Activated naive CD4-positive, alpha-beta T cell treated with anti-CD3 and anti-CD28 coated beads, Interleukin-2, amount 50 U/mL, for 16 hours (primary cell): ENCODE measurements around the gene NPM1.
A peak's percentile ranks its signal among the peaks of the same experiment; 100 is the strongest.
"Not testable (repeated sequence)": the region's sequence is repeated elsewhere in the genome, so short reads cannot be mapped to it uniquely, and the experiment has no call there.

ENCODE experiments used
- DNase-seq: peaks from one replicate; pipeline ENCODE4 v3.0.0-alpha.2; 2020

NPM1 gene

DNA sequence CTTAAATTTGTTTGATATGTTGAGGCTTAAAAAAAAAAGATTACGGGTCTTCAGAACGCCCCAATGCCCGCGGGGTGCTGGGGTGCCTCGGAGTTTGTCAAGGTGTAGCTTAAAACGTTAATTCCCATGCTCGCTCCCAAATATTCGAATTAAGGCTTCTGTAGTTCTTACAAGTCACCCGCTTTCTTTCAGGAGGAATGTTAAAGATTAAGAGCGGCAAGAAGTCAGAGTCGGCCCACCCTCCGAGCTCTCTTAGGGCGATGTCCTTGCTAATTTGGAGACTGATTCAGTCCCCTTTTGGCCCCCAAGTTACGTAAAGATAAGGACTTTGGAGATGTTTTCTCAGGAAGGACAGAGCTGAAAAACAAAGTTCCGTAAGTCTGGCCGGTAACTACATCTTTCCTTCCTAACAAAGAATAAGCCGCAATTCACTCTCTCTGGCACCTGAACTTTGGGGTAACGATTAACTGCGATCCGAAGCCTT is 746 bp upstream of the NPM1 start:
- no peak for DNase-seq

DNA sequence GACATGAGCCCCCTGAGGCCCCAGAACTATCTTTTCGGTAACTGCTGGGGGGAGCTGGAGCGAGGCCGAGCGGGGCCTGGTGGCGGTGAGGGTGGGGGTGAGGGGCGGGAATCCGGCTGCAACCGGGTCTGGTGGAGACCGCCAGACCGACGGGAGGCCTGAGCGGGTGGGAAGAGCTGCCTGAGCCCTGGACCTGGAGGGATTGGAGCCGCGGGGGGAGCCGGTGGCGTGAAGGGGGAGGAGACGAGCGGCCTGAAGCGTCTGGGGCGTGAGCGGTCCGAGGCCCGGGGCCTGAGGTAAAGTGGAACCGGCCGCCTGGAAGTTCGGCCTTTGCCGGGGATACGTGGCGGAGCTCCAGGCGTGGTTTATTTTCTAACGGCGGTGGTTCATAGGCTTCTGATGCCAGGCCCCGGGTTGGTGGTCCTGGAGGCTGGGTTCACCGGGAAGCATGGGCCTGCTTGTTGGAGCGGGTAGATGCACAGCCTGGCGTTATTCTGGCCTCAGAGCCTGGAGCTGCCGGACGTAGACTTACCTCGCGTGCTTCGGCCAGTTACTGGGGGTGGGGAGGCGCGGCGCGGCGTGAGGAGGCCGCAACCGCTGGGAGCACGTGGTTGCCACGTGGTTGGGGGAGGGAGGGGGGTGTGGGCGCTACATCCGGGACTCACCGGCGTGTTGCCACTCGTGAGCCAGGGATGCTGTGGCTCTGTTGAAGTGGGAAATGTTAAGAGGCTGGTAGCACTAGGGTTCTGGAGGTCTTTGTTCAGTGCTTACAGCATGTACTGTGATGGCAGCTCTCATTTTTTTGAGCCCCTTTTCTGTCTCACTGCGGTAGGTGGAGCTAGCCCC is 544 bp downstream of the NPM1 start:
- peak; percentile 85 for DNase-seq

DNA sequence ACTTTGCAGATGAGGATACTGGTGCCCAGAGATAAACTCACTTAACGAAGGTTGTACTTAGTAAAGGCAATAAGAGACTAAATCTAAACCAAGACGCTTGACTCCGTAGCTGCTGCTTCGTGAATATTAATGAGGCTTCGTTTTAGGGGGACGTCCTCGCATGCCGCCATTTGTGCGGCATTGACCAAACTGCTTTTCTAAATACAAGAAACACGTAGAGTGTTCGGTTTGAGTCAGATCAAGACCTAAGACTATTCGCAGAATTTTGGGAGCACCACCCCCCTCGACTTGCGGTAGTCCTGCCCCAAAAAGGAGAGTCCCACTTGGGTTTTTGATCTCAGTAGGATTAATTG is 1.1 kb downstream of the NPM1 start:
- peak; percentile 45 for DNase-seq

DNA sequence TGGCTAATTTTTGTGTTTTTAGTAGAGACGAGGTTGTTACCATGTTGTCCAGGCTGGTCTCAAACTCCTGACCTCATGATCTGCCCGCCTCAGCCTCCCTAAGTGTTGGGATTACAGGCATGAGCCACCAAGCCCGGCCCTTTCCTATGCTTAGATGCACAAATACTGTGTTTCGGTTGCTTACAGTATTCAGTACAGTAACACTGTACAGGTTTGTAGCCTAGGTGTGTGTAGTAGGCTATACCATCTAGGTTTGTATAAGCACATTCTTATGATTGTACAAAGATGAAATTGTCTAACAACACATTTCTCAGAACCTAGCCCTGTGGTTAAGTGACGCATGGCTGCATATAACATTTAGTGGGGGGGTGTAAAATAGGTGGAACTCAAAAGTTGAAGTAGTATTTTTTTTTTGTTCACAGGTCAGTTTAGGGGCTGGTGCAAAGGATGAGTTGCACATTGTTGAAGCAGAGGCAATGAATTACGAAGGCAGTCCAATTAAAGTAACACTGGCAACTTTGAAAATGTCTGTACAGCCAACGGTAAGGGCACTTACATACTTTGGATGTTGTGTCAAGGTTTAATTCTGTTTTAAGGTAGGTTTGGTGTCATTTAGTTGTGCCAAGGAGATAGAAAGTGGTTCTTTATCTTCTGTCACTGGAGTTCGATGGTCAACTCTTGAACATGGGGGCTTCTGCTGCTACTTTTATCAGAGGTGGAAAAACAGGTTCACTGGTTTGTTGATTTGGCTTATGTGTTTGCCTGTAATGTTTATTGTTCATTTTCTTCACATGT is 3.4 kb downstream of the NPM1 start:
- no peak for DNase-seq

DNA sequence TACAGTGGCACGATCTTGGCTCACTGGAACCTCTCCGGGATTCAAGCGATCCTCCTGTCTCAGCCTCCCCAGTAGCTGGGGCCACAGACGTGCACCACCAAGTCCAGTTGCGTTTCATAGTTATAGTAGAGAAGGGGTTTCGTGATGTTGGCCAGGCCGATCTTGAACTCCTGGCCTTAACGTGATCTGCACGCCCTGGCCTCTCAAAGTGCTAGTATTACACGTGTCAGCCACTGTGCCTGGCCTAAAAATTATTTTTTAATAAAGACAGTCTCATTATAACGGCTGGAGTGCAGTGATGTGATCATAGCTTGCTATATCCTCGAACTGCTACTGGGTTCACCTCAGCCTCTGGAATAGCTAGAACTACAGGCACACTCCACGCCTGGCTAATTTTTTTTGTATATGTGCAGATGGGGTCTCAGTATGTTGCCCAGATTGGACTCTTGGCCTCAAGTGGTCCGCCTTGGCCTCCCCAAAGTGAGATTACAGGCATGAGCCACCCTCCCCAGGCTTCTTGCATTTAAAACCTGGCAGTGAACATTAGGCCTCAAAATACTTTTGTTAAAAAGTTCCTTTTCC is 4.4 kb downstream of the NPM1 start:
- no peak for DNase-seq

DNA sequence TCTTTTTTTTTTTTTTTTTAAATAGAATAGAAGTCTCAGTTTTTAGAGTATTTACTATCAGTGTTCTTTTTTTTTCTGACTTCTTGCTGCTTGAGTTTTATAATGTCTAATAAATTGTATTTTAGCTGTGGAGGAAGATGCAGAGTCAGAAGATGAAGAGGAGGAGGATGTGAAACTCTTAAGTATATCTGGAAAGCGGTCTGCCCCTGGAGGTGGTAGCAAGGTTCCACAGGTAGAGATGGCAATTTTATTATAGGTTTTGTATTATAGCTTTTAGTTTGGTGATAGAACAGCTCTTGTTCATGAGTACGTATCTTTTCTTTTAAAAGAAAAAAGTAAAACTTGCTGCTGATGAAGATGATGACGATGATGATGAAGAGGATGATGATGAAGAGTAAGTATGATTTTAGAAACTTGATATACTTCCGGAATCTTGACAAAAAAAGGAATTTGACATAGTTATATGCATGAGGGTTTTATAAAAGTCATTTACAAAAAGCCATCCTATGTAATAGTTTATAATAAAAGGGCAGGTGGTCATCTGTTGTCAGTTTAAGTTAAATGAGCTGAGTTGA is 5.0 kb downstream of the NPM1 start:
- no peak for DNase-seq

DNA sequence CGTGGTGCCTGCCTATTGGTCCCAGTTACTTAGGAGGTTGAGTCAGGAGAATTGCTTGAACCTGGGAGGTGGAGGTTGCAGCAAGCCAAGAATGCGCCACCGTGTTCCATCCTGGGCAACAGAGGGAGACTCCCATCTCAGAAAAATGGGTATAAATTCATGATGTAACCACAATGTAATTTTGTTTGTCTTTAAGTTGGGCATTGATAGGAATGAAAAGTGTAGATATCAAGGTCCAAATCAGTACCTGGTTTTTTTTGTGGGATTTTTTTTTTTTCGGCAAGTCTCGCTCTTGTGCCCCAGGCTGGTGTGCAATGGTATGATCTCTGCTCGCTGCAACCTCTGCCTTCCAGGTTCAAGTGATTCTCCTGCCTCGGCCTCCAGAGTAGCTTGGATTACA is 7.4 kb downstream of the NPM1 start:
- DNase-seq: no peak

DNA sequence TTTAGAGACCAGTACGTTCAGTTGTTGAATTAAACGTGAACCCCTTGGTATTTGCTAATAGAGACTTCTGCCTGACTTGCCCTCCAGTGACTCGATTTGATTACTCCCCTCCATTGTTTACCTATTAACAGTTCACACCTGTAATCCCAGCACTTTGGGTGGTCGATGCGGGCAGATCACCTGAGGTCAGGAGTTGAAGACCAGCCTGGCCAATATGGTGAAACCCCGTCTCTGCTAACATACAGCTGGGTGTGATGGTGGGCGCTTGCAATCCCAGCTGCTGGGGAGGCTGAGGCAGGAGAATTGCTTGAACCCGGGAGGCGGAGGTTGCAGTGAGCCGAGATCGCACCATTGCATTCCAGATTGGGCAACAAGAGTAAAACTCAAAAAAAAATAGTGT is 8.9 kb downstream of the NPM1 start:
- not testable (repeated sequence) for DNase-seq

DNA sequence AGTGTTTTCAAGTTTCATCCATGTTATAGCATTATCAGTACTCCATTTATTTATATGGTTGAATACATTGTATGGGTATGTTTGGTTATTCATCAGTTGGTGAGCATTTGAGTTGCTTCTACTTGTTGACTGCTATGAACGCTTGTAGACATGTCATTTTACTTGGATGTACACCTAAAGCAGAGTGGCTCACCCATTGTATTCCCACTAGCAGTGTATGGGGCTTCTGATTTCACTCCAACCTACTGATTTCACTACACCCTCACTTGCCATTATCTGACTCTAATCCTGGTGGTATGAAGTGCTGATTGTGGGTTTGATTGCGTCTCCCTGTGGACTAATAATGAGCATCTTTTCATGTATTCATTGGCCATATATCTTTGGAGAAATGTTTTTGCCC is 9.5 kb downstream of the NPM1 start:
- DNase-seq: no peak

DNA sequence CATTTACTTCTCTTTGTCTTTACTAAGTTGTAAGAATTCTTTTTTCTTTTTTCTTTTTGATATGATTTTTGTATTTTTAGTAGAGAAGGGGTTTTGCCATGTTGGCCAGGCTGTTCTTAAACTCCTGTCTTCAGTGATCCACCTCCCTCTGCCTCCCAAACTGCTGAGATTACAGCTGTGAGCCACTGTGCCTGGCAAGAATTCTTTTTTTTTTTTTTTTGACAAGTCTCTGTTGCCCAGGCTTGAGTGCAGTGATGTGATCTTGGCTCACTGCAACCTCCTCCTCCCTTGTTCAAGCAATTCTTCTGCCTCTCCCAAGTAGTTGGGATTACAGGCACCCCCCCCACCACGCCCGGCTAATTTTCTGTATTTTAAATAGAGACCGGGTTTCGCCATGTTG is 9.9 kb downstream of the NPM1 start:
- DNase-seq: no peak

DNA sequence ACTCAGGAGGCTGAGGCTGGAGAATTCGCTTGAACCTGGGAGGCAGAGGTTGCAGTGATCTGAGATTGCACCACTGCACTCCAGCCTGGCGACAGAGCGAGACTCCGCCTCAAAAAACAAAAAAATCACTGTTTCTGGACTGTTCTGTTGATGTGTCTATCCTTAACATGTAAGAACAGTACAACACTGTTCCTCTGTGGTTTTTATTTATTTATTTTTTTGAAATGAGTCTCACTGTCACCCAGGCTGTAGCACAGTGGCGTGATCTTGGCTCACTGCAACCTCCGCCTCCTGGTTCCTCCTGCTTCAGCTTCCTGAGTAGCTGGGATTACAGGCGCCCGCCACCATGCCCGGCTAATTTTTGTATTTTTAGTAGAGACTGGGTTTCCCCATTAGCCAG is 11.0 kb downstream of the NPM1 start:
- not testable (repeated sequence) for DNase-seq

DNA sequence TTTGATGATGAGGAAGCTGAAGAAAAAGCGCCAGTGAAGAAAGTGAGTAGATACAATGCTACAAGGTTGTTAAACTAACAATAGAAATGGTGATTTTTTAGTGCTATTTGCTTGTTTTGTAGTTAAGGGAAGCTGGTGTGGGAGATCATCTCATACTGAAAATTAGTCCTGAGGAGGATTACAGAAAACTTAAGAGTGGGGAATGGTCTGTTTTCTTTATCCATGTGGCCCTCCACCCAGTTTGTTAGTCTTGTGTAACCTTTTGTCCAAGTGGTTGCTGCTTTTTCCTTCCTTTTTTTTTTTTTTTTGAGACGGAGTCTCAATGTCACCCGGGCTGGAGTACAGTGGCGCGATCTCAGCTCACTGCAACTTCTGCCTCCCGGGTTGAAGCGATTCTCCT is 12.5 kb downstream of the NPM1 start:
- DNase-seq: no peak

DNA sequence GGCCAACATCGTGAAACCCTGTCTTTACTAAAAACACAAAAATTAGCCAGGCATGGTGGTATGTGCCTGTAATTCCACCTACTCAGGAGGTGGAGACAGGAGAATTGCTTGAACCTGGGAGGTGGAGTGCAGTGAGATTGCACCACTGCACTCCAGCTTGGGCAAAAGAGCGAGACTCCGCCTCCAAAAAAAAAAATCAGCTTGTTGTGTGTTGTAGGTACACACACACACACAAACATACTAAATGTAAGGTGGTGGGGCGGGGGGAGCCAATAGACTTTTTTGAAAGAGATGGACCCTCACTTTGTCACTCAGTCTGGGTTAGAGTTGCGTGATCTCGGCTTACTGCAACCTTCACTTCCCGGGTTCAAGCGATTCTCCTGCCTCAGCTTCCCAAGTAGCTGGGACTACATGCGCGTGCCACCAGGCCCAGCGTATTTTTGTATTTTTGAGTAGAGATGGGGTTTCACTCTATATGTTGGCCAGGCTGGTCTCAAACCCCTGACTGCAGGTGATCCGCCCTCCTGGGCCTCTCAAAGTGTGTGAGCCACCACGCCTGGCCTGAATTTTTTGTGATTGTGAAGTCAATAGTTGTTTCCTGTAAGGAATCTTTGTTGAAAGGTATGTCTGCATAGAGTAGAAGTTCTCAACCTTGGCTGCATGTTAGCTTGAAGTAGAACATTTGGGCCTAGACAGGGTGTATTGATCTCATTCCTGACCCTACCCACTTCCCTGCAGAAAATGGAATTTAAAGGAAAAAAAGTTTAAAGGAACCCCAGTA is 13.7 kb downstream of the NPM1 start:
- no peak for DNase-seq

DNA sequence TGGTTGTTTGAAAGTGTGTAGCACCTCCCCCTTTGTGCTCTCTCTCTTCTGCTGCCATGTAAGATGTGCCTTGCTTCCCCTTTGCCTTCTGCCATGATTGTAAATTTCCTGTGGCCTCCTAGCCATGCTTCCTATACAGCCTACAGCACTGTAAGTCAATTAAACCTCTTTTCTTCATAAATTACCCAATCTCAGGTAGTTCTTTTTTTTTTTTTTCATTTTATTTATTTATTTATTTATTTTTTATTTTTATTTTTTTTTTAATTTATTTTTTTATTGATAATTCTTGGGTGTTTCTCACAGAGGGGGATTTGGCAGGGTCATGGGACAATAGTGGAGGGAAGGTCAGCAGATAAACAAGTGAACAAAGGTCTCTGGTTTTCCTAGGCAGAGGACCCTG is 15.1 kb downstream of the NPM1 start:
- not testable (repeated sequence) for DNase-seq

DNA sequence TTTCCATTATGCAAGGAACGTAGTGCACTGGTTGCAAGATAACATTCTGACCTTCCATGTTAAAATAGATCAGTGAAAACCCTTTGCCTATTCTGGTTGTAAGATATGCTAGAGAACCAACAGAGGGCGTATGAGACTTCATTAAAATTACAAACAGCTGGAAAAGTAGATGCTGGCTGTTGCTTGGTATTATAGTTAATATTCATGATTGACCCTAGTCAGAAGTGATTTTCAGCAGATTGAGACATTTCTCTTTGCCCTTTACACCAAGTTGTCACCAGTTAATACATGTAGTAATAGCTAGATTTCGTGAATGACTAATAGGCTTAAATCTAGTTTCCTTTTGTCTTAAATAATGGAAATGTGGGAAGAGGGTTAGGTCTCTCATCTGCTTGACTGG is 18.0 kb downstream of the NPM1 start:
- no peak for DNase-seq

DNA sequence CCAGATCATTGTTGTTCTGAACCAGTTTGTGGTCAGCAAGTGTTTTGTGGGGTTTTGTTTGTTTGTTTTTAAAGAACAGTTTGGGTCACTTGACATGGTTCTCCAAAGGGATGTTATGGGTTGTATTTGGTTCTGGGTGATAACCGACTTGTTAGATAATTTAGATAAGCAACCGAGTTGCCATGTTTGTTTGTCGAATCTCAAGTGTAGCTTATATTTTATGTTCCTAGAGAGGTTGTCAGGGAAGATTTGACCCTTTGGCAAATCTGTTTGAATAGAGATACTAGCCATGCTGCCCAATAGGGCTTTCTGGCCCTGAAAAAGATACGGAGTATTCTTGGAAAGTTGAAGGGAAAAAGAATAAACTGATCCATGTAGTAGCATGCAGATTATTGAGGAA is 19.6 kb downstream of the NPM1 start:
- no peak for DNase-seq

DNA sequence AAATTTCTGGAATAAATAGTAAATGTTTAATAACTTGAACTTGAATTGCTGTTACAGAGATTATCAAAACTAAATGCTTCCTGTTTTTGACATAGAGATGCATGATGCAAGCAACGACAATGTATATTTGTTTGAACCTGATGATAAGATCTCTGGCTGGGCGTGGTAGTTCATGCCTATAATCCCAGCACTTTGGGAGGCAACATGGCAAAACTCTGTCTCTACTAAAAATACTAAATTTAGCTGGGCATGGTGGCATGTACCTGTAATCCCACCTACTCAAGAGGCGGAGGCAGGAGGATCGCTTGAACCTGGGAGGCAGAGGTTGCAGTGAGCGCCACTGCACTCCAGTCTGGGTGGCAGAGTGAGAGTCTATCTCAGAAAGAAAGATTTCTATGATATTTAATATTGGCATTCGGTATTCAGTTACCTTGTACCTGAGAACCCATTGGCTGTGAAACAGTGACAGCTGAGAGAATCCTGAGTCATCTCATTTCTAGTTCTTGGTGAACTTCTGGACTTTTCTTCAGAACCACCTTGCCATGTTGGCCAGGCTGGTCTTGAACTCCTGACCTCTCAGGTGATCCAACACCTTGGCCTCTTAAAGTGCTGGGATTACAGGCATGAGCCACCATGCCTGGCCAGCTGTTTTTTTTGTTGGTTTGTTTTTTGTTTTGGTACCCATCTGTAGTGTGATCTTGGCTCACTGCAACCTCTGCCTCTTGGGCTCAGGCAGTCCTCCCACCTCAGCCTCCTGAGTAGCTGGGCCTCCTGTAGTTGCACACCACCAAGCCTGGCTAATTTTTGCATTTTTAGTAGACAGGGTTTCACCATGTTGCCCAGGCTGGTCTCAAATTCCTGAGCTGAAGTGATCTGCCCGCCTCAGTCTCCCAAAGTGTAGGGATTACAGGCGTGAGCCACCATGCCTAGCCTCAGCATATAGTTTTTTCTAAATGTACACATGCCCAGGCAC is 21.8 kb downstream of the NPM1 start:
- DNase-seq: no peak

DNA sequence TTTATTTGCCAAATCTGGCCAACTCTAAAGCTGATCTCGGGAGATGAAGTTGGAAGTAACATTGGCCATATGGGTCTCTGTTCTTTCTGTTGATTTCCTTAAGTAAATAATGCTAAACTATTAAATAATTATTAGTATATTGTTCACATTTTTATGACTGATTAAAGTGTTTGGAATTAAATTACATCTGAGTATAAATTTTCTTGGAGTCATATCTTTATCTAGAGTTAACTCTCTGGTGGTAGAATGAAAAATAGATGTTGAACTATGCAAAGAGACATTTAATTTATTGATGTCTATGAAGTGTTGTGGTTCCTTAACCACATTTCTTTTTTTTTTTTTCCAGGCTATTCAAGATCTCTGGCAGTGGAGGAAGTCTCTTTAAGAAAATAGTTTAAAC is 22.5 kb downstream of the NPM1 start:
- DNase-seq: no peak

DNA sequence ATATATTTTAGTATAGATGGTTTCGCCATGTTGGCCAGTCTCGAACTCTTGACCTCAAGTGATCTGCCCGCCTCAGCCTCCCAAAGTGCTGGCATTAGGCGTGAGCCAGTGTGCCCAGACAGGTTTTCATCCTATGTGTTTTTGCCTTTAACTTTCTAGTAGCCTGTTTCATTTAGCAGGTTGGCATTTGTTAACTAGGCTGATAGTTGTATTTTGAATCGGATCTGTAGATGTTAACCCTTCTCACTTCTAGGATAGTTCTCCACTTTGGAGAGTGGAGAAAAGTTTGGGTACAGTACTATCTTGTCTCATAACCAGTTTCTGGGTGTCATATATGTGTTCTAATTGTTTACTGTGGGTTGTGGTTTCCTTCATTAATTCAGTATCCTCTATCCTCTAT is 24.5 kb downstream of the NPM1 start:
- no peak for DNase-seq

DNA sequence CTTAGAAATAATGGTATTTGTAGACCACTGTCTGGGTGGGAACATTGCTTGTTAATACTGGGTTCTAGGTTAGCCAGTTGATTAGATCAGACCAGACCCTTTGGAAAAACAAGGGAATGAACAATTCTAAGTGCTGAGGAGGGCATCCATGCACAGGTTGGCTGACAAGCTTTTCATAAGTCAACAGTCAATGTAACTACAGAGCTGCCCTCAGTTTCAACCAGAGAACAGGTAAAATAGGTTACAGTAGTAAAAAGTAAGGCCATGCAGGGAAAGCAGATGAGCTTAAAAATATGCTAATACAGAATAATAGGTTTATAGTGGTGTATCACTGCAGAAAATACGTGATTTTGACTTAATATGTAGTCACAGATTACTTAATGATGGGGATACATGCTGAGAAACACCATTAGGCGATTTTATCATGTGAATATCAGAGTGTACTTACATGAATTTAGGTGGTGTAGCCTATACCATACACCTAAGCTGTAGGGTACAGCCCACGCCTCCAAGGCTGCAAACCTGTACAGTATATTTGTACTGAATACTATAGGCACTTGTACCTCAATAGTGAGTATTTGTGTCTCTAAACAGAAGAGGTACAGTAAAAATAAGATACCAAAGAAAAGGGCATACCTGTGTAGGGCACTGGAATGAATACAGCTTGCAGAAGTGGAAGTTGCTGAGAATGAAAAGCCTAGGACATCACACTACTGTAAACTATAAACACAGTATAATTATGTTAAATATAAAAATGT is 25.7 kb downstream of the NPM1 start:
- DNase-seq: no peak

DNA sequence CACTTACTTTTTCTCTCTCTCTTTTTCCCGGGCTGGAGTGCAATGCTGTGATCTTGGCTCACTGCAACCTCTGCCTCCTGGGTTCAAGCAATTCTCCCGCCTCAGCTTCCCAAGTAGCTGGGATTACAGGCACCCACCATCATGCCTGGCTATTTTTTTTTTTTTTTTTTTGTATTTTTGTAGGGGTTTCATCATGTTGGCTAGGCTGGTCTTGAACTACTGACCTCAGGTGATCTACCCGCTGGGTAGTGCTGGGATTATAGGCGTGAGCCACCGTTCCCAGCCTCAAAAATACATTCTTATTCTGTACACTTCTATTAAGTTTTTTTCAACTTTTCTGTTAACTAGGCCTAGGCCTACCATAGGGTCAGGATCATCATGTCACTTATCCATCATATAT is 26.3 kb downstream of the NPM1 start:
- DNase-seq: not testable (repeated sequence)
